ENCODE data around the gene TENM4.

DNA sequence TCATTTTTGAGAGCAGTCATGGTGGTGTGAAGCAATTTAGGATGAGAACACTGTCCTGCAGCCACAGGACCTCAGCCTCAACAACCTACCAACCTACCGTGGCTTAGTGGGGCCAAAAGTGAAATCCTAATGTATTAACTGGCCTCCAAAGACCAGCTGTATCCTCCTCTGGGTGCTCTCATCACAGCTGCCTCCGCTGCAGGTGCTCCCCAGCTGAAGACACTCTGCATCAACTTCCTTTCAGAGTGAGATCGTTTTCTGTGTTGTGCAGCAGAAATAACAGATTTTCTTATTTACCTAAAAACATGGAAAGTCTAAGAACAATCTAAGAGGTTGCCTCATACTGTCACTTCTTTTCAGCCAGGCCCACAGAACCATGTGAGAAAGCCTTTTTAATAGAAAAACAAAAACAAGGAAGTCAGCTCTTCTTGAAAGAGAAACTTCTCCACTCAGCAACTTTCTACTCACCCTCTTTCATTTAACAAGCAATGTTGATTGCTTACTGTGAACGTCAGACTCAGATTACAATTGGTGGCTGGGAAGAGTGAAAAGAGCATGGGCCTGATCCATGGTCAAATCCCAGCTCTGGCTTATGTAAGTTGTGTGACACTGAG, 136.1 kb downstream of the TENM4 start:
- TF ChIP-seq TAF1 (IDR thresholded peaks at IDR 0.05; ENCODE audit: borderline replicate concordance, insufficient read depth, low read length) (no peak), REST (IDR thresholded peaks at IDR 0.05; ENCODE audit: insufficient read depth in 1 of 2, low read depth in 2 of 2, low read length in 2 of 2) (no peak)
